HepG2 (cell line): ENCODE measurements around the gene CCDC85A. TPM values are rescaled to one million over a fixed set of nuclear protein-coding genes. Genes with fewer than 3 reads are reported as not detected.

Source experiments
- ATAC-seq: fragments of 200-7000 bp; cut with Tn5 transposase; 3 replicates; pipeline ENCODE4 v1.9.1; 2020; ENCODE audit warnings: mild to moderate bottlenecking, moderate library complexity
- BruUV-seq: library from RNA; stranded (reverse); fragments of 400-500 nt; replicated peaks from 2 replicates; lab custom pipeline; 2021; lab: Mats Ljungman, UMichigan
- CTCF ChIA-PET: fragments of 300-600 bp; formaldehyde crosslinking; extraction: SDS; loops from one replicate; lab custom pipeline; 2021; ENCODE audit warnings: low total read pairs, inconsistent platforms, low intra/inter-chr PET ratio; lab: Yijun Ruan, JAX
- POLR2A ChIA-PET: fragments of 350-600 bp; sonication (Branson Sonifier 250); formaldehyde crosslinking; loops from one replicate; lab custom pipeline; 2020; ENCODE audit warnings: antibody characterized with exemption, inconsistent platforms; lab: Yijun Ruan, JAX
- DNase-seq: peaks from one replicate; pipeline ENCODE4 v3.0.0-alpha.2; 2015; ENCODE audit warnings: low spot score
- FAIRE-seq: peaks from 3 replicates; lab custom pipeline; 2011; peaks lifted over from hg19 to GRCh38; lab: Jason Lieb, UNC
- H2AFZ ChIP-seq: one replicate; pipeline ENCODE4 v1.6.1; 2011; ENCODE audit warnings: low read length, inconsistent platforms
- H3K27ac ChIP-seq: fragments of 300-600 bp; 3 replicates; pipeline ENCODE4 v1.8.0; 2011; ENCODE audit warnings: mixed run types, mild to moderate bottlenecking, mixed read lengths, low read length, inconsistent platforms; ENCODE audit not compliant: insufficient read depth; ENCODE audit errors: extremely low read length
- H3K27me3 ChIP-seq, 2 experiments: fragments of 200-600 bp in 1 of 2; 2 replicates in 1 of 2; 3 replicates in 1 of 2; pipeline versions ENCODE4 v1.6.0 to v1.8.0; 2011; ENCODE audit warnings: low read length in 2 of 2, mild to moderate bottlenecking in 2 of 2, moderate library complexity in 2 of 2, inconsistent platforms in 1 of 2; ENCODE audit not compliant: insufficient read depth in 2 of 2, control insufficient read depth in 1 of 2
- H3K36me3 ChIP-seq, 2 experiments: fragments of 200-600 bp in 1 of 2; replicated peaks in 1 of 2; 2 replicates in 1 of 2; 3 replicates in 1 of 2; pipeline versions ENCODE4 v1.5.1 to v1.8.0; 2011; ENCODE audit warnings: low read length in 2 of 2, inconsistent platforms in 1 of 2; ENCODE audit not compliant: insufficient read depth in 2 of 2, control insufficient read depth in 1 of 2
- H3K4me1 ChIP-seq: 2 replicates; pipeline ENCODE4 v1.5.1; 2012; ENCODE audit warnings: low read length, inconsistent platforms; ENCODE audit not compliant: insufficient read depth
- H3K4me2 ChIP-seq: 2 replicates; pipeline ENCODE4 v1.6.0; 2011; ENCODE audit warnings: low read depth, low read length, inconsistent platforms
- H3K4me3 ChIP-seq, 3 experiments: fragments of 200-600 bp in 1 of 3; sonication (generic), shearing (Covaris generic) in 1 of 3; replicated peaks in 1 of 3; 2 replicates each; pipeline ENCODE4 v1.5.1; 2011 to 2016; ENCODE audit warnings: low read length in 3 of 3, inconsistent platforms in 2 of 3, low read depth in 2 of 3, mild to moderate bottlenecking in 2 of 3, control low read depth in 1 of 3, mixed read lengths in 1 of 3; ENCODE audit not compliant: insufficient read depth in 1 of 3
- H3K79me2 ChIP-seq: one replicate; pipeline ENCODE4 v1.6.1; 2011; ENCODE audit warnings: low read length, inconsistent platforms; ENCODE audit not compliant: insufficient read depth
- H3K9ac ChIP-seq: 2 replicates; pipeline ENCODE4 v1.6.0; 2011; ENCODE audit warnings: mild to moderate bottlenecking, low read depth, low read length, inconsistent platforms; ENCODE audit not compliant: insufficient read depth
- H3K9me3 ChIP-seq: 2 replicates; pipeline ENCODE4 v1.5.1; 2012; ENCODE audit warnings: mild to moderate bottlenecking, low read length
- H4K20me1 ChIP-seq: 2 replicates; pipeline ENCODE4 v1.6.0; 2011; ENCODE audit warnings: inconsistent platforms, mild to moderate bottlenecking, low read length, moderate library complexity; ENCODE audit not compliant: insufficient read depth
- ARID3A ChIP-seq: IDR thresholded peaks from 2 replicates; pipeline ENCODE4 v1.6.1; 2012; ENCODE audit warnings: low read depth, low read length, improper control_type of control experiment
- E2F2 ChIP-seq: sonication (generic); formaldehyde crosslinking; IDR thresholded peaks from 2 replicates; pipeline ENCODE4 v1.4.0; 2020; ENCODE audit warnings: missing genetic modification reagents, borderline replicate concordance
- FOSL2 ChIP-seq: sonication (generic); formaldehyde crosslinking; IDR thresholded peaks from 2 replicates; pipeline ENCODE4 v1.4.0; 2020; ENCODE audit warnings: missing genetic modification reagents
- HHEX ChIP-seq: IDR thresholded peaks from 2 replicates; pipeline ENCODE4 v1.6.1; 2016; ENCODE audit warnings: control low read depth
- KDM1A ChIP-seq: IDR thresholded peaks from 2 replicates; pipeline ENCODE4 v1.6.1; 2016; ENCODE audit warnings: missing compliant biosample characterization
- NAIF1 ChIP-seq: sonication (generic); formaldehyde crosslinking; IDR thresholded peaks from 2 replicates; pipeline ENCODE4 v1.5.0; 2020; ENCODE audit warnings: mild to moderate bottlenecking, missing genetic modification reagents, borderline replicate concordance
- NCOR1 ChIP-seq: fragments of 200-600 bp; sonication (generic); IDR thresholded peaks from 2 replicates; pipeline ENCODE4 v1.7.0; 2017; ENCODE audit warnings: antibody characterized with exemption, low read length, borderline replicate concordance
- NFKB2 ChIP-seq: sonication (generic); formaldehyde crosslinking; IDR thresholded peaks from 2 replicates; pipeline ENCODE4 v1.4.0; 2020; ENCODE audit warnings: missing genetic modification reagents, borderline replicate concordance
- POLR2A ChIP-seq, 2 experiments: IDR thresholded peaks; 2 replicates each; pipeline ENCODE4 v1.6.1; 2011; ENCODE audit warnings: low read depth in 2 of 2, low read length in 2 of 2, mild to moderate bottlenecking in 1 of 2, moderate library complexity in 1 of 2; ENCODE audit not compliant: insufficient read depth in 1 of 2
- PRDM4 ChIP-seq: sonication (generic); formaldehyde crosslinking; IDR thresholded peaks from 2 replicates; pipeline ENCODE4 v1.9.0; 2021; ENCODE audit warnings: missing genetic modification reagents, borderline replicate concordance
- SIX1 ChIP-seq: sonication (generic); formaldehyde crosslinking; IDR thresholded peaks from 2 replicates; pipeline ENCODE4 v1.4.0; 2020; ENCODE audit warnings: missing genetic modification reagents, borderline replicate concordance
- SP2 ChIP-seq: sonication (generic); formaldehyde crosslinking; IDR thresholded peaks from 2 replicates; pipeline ENCODE4 v1.5.1; 2020; ENCODE audit warnings: mild to moderate bottlenecking, missing genetic modification reagents
- ZNF24 ChIP-seq: fragments of 450-650 bp; IDR thresholded peaks from 2 replicates; pipeline ENCODE4 v1.6.1; 2017; ENCODE audit warnings: antibody characterized with exemption, mild to moderate bottlenecking
- WGBS: methylation state at CpG from one replicate; pipeline ENCODE4 v1.1.6; 2017; ENCODE audit warnings: low lambda C conversion rate; 5-methylcytosine and 5-hydroxymethylcytosine counted together
- in situ Hi-C: cut with HindIII; loops from 2 replicates; pipeline ENCODE4 v1.10.0; 2017; ENCODE audit warnings: low pct_unique_long_range_greater_than_20kb; ENCODE audit not compliant: extremely low pct_ligation_motif_present
- intact Hi-C: fragments of 100-400 bp; cut with micrococcal nuclease; formaldehyde crosslinking; loops from one replicate; pipeline ENCODE4 v1.10.0; 2022; ENCODE audit not compliant: unreplicated experiment
- polyA plus RNA-seq, 8 experiments: library from polyadenylated mRNA; depleted of rRNA in 3 of 8; stranded (reverse) in 7 of 8; unstranded in 1 of 8; fragments of >200 nt; fragmentation: Illumina TruSeq in 4 of 8; extraction: Trizol in 4 of 8; gene quantifications; 2 replicates each; pipeline versions ENCODE4 v1.2.1 to v1.2.3, GENCODE V29; 2011 to 2016; ENCODE audit warnings: low read depth in 4 of 8, missing spikeins in 1 of 8, mixed read lengths in 1 of 8; ENCODE audit not compliant: insufficient read depth in 1 of 8
- total RNA-seq, 5 experiments: library from RNA; depleted of rRNA; stranded (reverse); fragments of >200 nt; fragmentation: Illumina TruSeq; extraction: Trizol; gene quantifications; 2 replicates each; pipeline ENCODE4 v1.2.3, GENCODE V29; 2016; ENCODE audit warnings: low read depth in 1 of 5

CCDC85A gene
- total and polyA plus RNA-seq, 2 of the 13 experiments (the other 11 are each of a cell fraction or from before 2014, with no cell fraction given): not detected

GRCh38 chr2:56326346-56326741, 142.6 kb downstream of the CCDC85A start:
- DNase-seq (no peak), FAIRE-seq (no peak), ATAC-seq (no peak)
- no peaks in the 10 kb centered on the region for H3K4me1 ChIP-seq
- no peak overlapping the region for H3K4me3 ChIP-seq
- 0% methylated on average over 1 of the region's 1 CpG for WGBS
- ChIA-PET POLR2A (no interaction called here), CTCF (no interaction called here)
- H3K36me3 ChIP-seq: no peaks in the 10 kb centered on the region
- H3K9ac ChIP-seq: no peak overlapping the region
- no peaks in the 10 kb centered on the region for H3K79me2 ChIP-seq
- no peak overlapping the region for H3K4me2 ChIP-seq
- no peak overlapping the region for H3K27ac ChIP-seq
- intact Hi-C loops (no loop called here), in situ Hi-C loops (no loop called here)
- H3K9me3 ChIP-seq: no peaks in the 10 kb centered on the region
- H3K27me3 ChIP-seq: no peaks in the 10 kb centered on the region
- H2AFZ ChIP-seq: no peak overlapping the region
- TF ChIP-seq SIX1 (CRISPR knock-in tag): no peak
- TF ChIP-seq NCOR1: no peak
- no peak for TF ChIP-seq FOSL2 (CRISPR knock-in tag)
- TF ChIP-seq PRDM4: no peak
- TF ChIP-seq POLR2A (IDR thresholded peaks at IDR 0.05; ENCODE audit: insufficient read depth in 1 of 2, low read depth in 2 of 2, low read length in 2 of 2): no peak
- TF ChIP-seq NFKB2 (CRISPR knock-in tag): no peak
- no peak for TF ChIP-seq SP2 (CRISPR knock-in tag)
- no peak for TF ChIP-seq E2F2 (CRISPR knock-in tag)
- TF ChIP-seq ZNF24: no peak
- TF ChIP-seq HHEX: no peak
- no peak for TF ChIP-seq ARID3A
- no peak for TF ChIP-seq KDM1A (CRISPR knock-in tag)
- no peak for TF ChIP-seq NAIF1 (CRISPR knock-in tag)
- BruUV-seq: no TSS peak
- no peaks in the 10 kb centered on the region for H4K20me1 ChIP-seq
